Measurements from ENCODE around the gene KCNQ1. TPM values are rescaled to one million over a fixed set of nuclear protein-coding genes. Genes with fewer than 3 reads are reported as not detected.

Gene KCNQ1
- polyA plus RNA-seq, 1 donor from 2014 or later: not detected

DNA sequence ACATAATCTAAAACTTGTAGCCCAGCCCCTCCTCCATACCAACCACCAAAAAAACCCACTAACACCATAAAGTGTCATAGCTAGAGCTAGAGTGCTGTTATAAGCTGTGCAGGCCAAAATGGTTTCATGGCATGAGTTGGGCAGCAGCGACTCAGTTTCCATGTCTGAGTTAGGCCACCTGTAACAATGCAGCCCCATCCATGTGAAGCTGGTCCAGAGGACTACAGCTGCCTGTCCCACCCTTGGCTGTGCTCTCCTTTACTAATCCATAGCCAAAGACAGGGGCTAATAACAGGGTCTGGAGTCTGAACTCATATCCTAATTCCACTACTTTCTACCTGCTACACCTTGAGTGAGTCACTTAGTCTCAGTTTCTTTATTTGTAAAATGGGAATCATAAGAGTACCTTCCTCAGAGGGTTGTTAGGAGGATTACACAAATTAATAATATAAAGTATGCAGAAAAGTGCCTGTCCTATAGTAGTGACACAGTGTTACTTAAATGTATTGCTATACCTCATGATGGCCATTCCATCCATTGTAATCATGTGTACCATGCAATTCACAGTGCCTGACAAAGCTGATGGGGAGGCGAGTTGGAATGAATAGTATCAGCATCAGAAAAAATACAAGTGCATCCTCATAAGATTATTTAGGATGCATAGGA, 234.3 kb downstream of the KCNQ1 start:
- no peaks in the 10 kb centered on the region for H3K27me3 ChIP-seq (ENCODE audit: insufficient read depth, low read depth, low read length)
- no peak overlapping the region for H3K4me2 ChIP-seq (ENCODE audit: low read length)
- no peaks in the 10 kb centered on the region for H4K20me1 ChIP-seq (ENCODE audit: insufficient read depth)
- H3K9me2 ChIP-seq (ENCODE audit: insufficient read depth, low read length): no peaks in the 10 kb centered on the region
- no peak overlapping the region for H3K9ac ChIP-seq (ENCODE audit: low read length)
- no peaks in the 10 kb centered on the region for H3K9me3 ChIP-seq (ENCODE audit: low read length)
- no peak overlapping the region for H3K4me3 ChIP-seq (ENCODE audit: low read length)
- no peaks in the 10 kb centered on the region for H3K36me3 ChIP-seq (ENCODE audit: insufficient read depth, low read length)
- H2AFZ ChIP-seq (ENCODE audit: low read depth, low read length): no peak overlapping the region
- no peak overlapping the region for H3K27ac ChIP-seq (ENCODE audit: low read length)
- no peaks in the 10 kb centered on the region for H3K79me2 ChIP-seq (replicated peaks; ENCODE audit: insufficient read depth, low read length)
- H3F3A ChIP-seq (ENCODE audit: insufficient read depth, low read length, poor library complexity, severe bottlenecking): no peaks in the 10 kb centered on the region
- TF ChIP-seq REST (IDR thresholded peaks at IDR 0.05; ENCODE audit: borderline replicate concordance) (no peak), EZH2 (IDR thresholded peaks at IDR 0.05; ENCODE audit: borderline replicate concordance, insufficient read depth, low read length, poor library complexity, severe bottlenecking) (no peak), EP300 (conservative IDR thresholded peaks at IDR 0.05; ENCODE audit: poor library complexity, severe bottlenecking) (no peak), SMC3 (conservative IDR thresholded peaks at IDR 0.05; ENCODE audit: poor library complexity) (no peak), POLR2AphosphoS5 (IDR thresholded peaks at IDR 0.05) (no peak), RAD21 (conservative IDR thresholded peaks at IDR 0.05) (no peak), MXI1 (conservative IDR thresholded peaks at IDR 0.05; ENCODE audit: poor library complexity, severe bottlenecking) (no peak), TAF1 (IDR thresholded peaks at IDR 0.05; ENCODE audit: low read depth) (no peak), CTCF (IDR thresholded peaks at IDR 0.05; ENCODE audit: poor library complexity, severe bottlenecking) (no peak)

GRCh38 chr11:2681408-2682145, 236.8 kb downstream of the KCNQ1 start:
- H3K9ac ChIP-seq (ENCODE audit: low read length): no peak overlapping the region
- no peaks in the 10 kb centered on the region for H3K36me3 ChIP-seq (ENCODE audit: insufficient read depth, low read length)
- no peaks in the 10 kb centered on the region for H3F3A ChIP-seq (ENCODE audit: insufficient read depth, low read length, poor library complexity, severe bottlenecking)
- no peak overlapping the region for H3K4me2 ChIP-seq (ENCODE audit: low read length)
- no peak overlapping the region for H3K4me3 ChIP-seq (ENCODE audit: low read length)
- H3K9me3 ChIP-seq (ENCODE audit: low read length): no peaks in the 10 kb centered on the region
- no peaks in the 10 kb centered on the region for H3K27me3 ChIP-seq (ENCODE audit: insufficient read depth, low read depth, low read length)
- H4K20me1 ChIP-seq (ENCODE audit: insufficient read depth): no peaks in the 10 kb centered on the region
- no peak overlapping the region for H2AFZ ChIP-seq (ENCODE audit: low read depth, low read length)
- H3K9me2 ChIP-seq (ENCODE audit: insufficient read depth, low read length): no peaks in the 10 kb centered on the region
- TF ChIP-seq EP300 (conservative IDR thresholded peaks at IDR 0.05; ENCODE audit: poor library complexity, severe bottlenecking): no peak
- no peak for TF ChIP-seq TAF1 (IDR thresholded peaks at IDR 0.05; ENCODE audit: low read depth)
- TF ChIP-seq CTCF (IDR thresholded peaks at IDR 0.05; ENCODE audit: poor library complexity, severe bottlenecking): no peak
- no peak for TF ChIP-seq SMC3 (conservative IDR thresholded peaks at IDR 0.05; ENCODE audit: poor library complexity)
- TF ChIP-seq REST (IDR thresholded peaks at IDR 0.05; ENCODE audit: borderline replicate concordance): no peak
- no peak for TF ChIP-seq MXI1 (conservative IDR thresholded peaks at IDR 0.05; ENCODE audit: poor library complexity, severe bottlenecking)
- TF ChIP-seq RAD21 (conservative IDR thresholded peaks at IDR 0.05): no peak
- TF ChIP-seq EZH2 (IDR thresholded peaks at IDR 0.05; ENCODE audit: borderline replicate concordance, insufficient read depth, low read length, poor library complexity, severe bottlenecking): no peak
- TF ChIP-seq POLR2AphosphoS5 (IDR thresholded peaks at IDR 0.05): no peak
- H3K27ac ChIP-seq (ENCODE audit: low read length): no peak overlapping the region
- H3K79me2 ChIP-seq (replicated peaks; ENCODE audit: insufficient read depth, low read length): no peaks in the 10 kb centered on the region

Measured in neural cell (in vitro differentiated cells).